Fibroblast of the aortic adventitia (primary cell): ENCODE measurements around the gene KATNAL1. TPM values are rescaled to one million over a fixed set of nuclear protein-coding genes. Genes with fewer than 3 reads are reported as not detected.
A peak's percentile ranks its signal among the peaks of the same experiment; 100 is the strongest.
"Not testable (repeated sequence)": the region's sequence is repeated elsewhere in the genome, so short reads cannot be mapped to it uniquely, and the experiment has no call there.

Source experiments
- DNase-seq: peaks from one replicate; pipeline ENCODE4 v3.0.0-alpha.2; 2010; ENCODE audit warnings: low read depth
- H3K4me3 ChIP-seq: 2 replicates; pipeline ENCODE4 v1.5.1; 2011; ENCODE audit warnings: low read depth, mild to moderate bottlenecking, control low read depth, low read length, moderate library complexity
- CTCF ChIP-seq: IDR thresholded peaks from 2 replicates; pipeline ENCODE4 v1.5.1; 2011; ENCODE audit warnings: mild to moderate bottlenecking, low read length, control low read depth, inconsistent platforms; ENCODE audit not compliant: insufficient read depth
- total RNA-seq: library from RNA; depleted of rRNA; stranded (reverse); fragments of >200 nt; gene quantifications from 2 replicates; pipeline ENCODE4 v1.2.3, GENCODE V29; 2012; ENCODE audit warnings: low replicate concordance

Gene KATNAL1
- total RNA-seq, 1 donor: 38.7 TPM

GRCh38 chr13:30299786-30300185 is 7.6 kb downstream of the KATNAL1 start:
- peak; percentile 30 for DNase-seq
- TF ChIP-seq CTCF: no peak
- no peak overlapping the region for H3K4me3 ChIP-seq

DNA sequence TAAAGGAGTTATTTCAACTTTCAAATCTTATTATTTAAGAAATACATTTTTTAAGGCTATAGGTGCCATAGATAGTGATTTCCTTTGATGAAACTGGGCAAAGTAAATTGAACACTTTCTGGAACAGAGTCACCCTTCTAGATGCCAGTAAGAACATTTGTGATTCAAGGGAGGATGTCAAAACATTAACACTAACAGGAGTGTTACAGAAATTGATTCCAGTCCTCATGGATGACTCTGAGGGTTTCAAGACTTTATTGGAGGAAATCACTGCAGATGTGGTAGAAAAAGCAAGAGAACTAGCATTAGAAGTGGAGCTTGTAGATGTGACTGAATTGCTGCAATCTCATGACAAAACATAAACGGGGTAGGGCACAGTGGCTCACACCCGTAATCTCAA is 12.2 kb downstream of the KATNAL1 start:
- H3K4me3 ChIP-seq: no peak overlapping the region
- no peak for TF ChIP-seq CTCF
- no peak for DNase-seq

GRCh38 chr13:30294004-30294403 is 13.3 kb downstream of the KATNAL1 start:
- no peak overlapping the region for H3K4me3 ChIP-seq
- peak; percentile 41 for DNase-seq
- TF ChIP-seq CTCF: no peak

DNA sequence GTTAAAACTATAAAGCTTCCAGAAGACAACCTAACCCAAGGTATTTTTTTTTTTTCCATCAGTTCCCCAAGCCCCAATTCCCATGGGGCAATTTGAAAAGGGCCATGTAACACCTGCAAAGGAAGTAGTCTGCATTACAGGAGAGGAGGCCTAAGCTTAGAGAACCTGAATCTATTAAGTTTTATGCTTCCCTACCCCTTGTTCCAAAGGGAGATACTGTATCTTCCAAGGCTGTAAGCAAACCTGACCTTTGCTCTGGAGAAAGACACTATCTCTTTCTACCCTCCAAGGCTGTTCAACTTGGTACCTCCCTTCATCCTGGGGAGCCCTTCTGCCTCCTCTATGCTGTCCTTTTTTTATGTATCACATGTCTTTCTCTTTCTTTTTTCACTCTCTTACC is 15.0 kb downstream of the KATNAL1 start:
- H3K4me3 ChIP-seq: no peak overlapping the region
- DNase-seq: no peak
- no peak for TF ChIP-seq CTCF

- no peak for TF ChIP-seq CTCF
- DNase-seq: no peak
- no peak overlapping the region for H3K4me3 ChIP-seq
Observed at GRCh38 chr13:30290812-30291436, 16.4 kb downstream of the KATNAL1 start.

GRCh38 chr13:30289533-30289932 is 17.8 kb downstream of the KATNAL1 start:
- no peak for DNase-seq
- TF ChIP-seq CTCF: no peak
- H3K4me3 ChIP-seq: no peak overlapping the region

DNA sequence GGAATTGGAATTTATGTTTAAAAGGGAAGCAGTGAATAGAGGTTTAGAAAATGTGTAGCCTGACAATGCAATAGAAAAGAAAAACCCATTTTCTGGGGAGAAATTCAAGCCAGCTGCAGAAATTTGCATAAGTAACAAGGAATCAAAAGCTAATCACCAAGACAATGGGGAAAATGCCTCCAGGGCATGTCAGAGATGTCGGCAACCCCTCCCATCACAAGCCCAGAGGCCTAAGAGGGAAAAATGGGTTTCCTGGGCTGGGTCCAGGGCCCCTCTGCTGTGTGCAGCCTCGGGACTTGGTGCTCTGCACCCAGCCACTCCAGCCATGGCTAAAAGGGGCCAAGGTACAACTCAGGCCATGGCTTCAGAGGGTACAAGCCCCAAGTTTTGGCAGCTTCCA is 21.3 kb downstream of the KATNAL1 start:
- not testable (repeated sequence) for DNase-seq, H3K4me3 ChIP-seq
